T-cell (primary cell): ENCODE data around the gene SLCO2A1. TPM values are rescaled to one million over a fixed set of nuclear protein-coding genes. Genes with fewer than 3 reads are reported as not detected.

ENCODE experiments used
- ATAC-seq, 4 experiments: fragments of 200-7000 bp in 3 of 4; fragments of 150-1000 bp in 1 of 4; cut with Tn5 transposase; replicated peaks in 1 of 4; 1 replicate in 3 of 4; 2 replicates in 1 of 4; pipeline ENCODE4 v1.10.0; 2021; ENCODE audit warnings: moderate library complexity in 3 of 4, mild to moderate bottlenecking in 2 of 4, moderate number of reproducible peaks in 1 of 4
- CTCF ChIA-PET, 2 donors: fragments of 300-600 bp; sonication (Branson Sonifier 250); formaldehyde crosslinking; loops; one replicate each; lab custom pipeline; 2022; ENCODE audit warnings: antibody characterized with exemption in 2 of 2; lab: Charles Lee
- POLR2A ChIA-PET, 2 donors: fragments of 300-600 bp; sonication (Branson Sonifier 250); formaldehyde crosslinking; loops; one replicate each; lab custom pipeline; 2022; ENCODE audit warnings: antibody characterized with exemption in 2 of 2; lab: Charles Lee
- DNase-seq, 35 experiments: peaks; one replicate each; pipeline versions ENCODE4 v3.0.0 to v3.0.0-alpha.2; 2013 to 2023
- H3K27ac ChIP-seq: one replicate; pipeline ENCODE4 v1.5.1; 2013; ENCODE audit warnings: low read length
- H3K27me3 ChIP-seq, 2 experiments: replicated peaks in 1 of 2; 1 replicate in 1 of 2; 2 replicates in 1 of 2; pipeline versions ENCODE4 v1.6.1 to v1.7.0; 2013; ENCODE audit warnings: low read length in 1 of 2, mixed read lengths in 1 of 2; ENCODE audit not compliant: control insufficient read depth in 2 of 2, insufficient read depth in 2 of 2; ENCODE audit errors: extremely low read depth in 1 of 2
- H3K36me3 ChIP-seq, 2 donors: 1 replicate in 1 of 2; 2 replicates in 1 of 2; pipeline versions ENCODE4 v1.6.1 to v1.7.0; 2013; ENCODE audit warnings: low read length in 1 of 2; ENCODE audit not compliant: control insufficient read depth in 2 of 2, insufficient read depth in 1 of 2; ENCODE audit errors: extremely low read depth in 1 of 2
- H3K4me1 ChIP-seq, 2 experiments: 1 replicate in 1 of 2; 2 replicates in 1 of 2; pipeline versions ENCODE4 v1.6.1 to v1.7.0; 2013; ENCODE audit warnings: low read length in 2 of 2, mixed read lengths in 1 of 2; ENCODE audit not compliant: insufficient read depth in 2 of 2, control insufficient read depth in 1 of 2; ENCODE audit errors: extremely low read depth in 1 of 2
- H3K4me3 ChIP-seq, 2 donors: 1 replicate in 1 of 2; 2 replicates in 1 of 2; pipeline versions ENCODE4 v1.5.1 to v1.7.0; 2013; ENCODE audit warnings: mild to moderate bottlenecking in 2 of 2, low read length in 1 of 2, moderate library complexity in 1 of 2; ENCODE audit not compliant: control insufficient read depth in 1 of 2; ENCODE audit errors: extremely low read depth in 1 of 2
- H3K9me3 ChIP-seq: 2 replicates; pipeline ENCODE4 v1.7.0; 2013
- H3K27ac Mint-ChIP-seq, 2 donors: one replicate each; pipeline ENCODE4 v1.8.0; 2020 to 2021; ENCODE audit warnings: mild to moderate bottlenecking in 2 of 2, mixed read lengths in 2 of 2
- H3K27me3 Mint-ChIP-seq, 2 donors: one replicate each; pipeline ENCODE4 v1.8.0; 2021 to 2022; ENCODE audit warnings: mixed read lengths in 2 of 2
- H3K36me3 Mint-ChIP-seq: one replicate; pipeline ENCODE4 v1.8.0; 2021; ENCODE audit warnings: mixed read lengths
- H3K4me1 Mint-ChIP-seq, 3 donors: one replicate each; pipeline ENCODE4 v1.8.0; 2020 to 2022; ENCODE audit warnings: mixed read lengths in 3 of 3, mild to moderate bottlenecking in 1 of 3
- H3K4me3 Mint-ChIP-seq, 3 donors: one replicate each; pipeline ENCODE4 v1.8.0; 2020 to 2022; ENCODE audit warnings: mild to moderate bottlenecking in 3 of 3, mixed read lengths in 3 of 3, moderate library complexity in 3 of 3
- H3K9me3 Mint-ChIP-seq, 3 donors: one replicate each; pipeline ENCODE4 v1.8.0; 2020 to 2022; ENCODE audit warnings: mixed read lengths in 3 of 3
- WGBS: methylation state at CpG from one replicate; pipeline ENCODE4 v1.1.5; 2013; ENCODE audit warnings: missing lambda C conversion rate; ENCODE audit not compliant: insufficient coverage; 5-methylcytosine and 5-hydroxymethylcytosine counted together
- total RNA-seq, 35 experiments: library from RNA in 6 of 35; stranded (reverse) in 6 of 35; fragments of 120-200 nt in 1 of 35; gene quantifications; one replicate each; pipeline versions ENCODE4 v1.2.1 to v1.2.4 and lab custom pipeline; 2013 to 2026

Gene SLCO2A1
- total RNA-seq, 5 donors from 2014 or later (not counting 1 experiment from before 2014, with no cell fraction given): 0.18 to 0.39 (median 0.25) TPM; not detected in 2

DNA sequence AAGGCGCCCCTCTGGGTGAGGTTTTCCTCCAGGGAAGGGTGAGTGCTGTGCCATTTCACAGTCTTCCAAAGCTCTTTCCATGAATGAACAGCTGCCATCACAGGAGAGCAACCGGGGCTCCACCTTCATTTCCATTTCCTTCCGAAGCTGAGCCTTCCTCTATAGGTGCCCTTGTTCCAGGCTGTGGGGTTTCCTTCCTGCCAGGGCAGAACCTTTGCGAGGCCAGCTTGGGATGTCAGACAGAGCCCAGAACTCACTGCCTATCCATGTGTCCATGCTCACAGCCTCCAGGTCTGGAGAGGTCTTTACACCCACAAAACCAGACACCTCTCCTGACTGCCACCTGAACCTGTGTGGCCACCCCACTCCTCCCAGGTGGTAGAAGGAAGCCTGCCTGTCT, 49.2 kb downstream of the SLCO2A1 start:
- Histone ChIP-seq H3K4me3 (no peak overlapping the region), H3K4me1 (no peaks in the 10 kb centered on the region), H3K27ac (no peak overlapping the region), H3K9me3 (no peaks in the 10 kb centered on the region), H3K36me3 (no peaks in the 10 kb centered on the region), H3K27me3 (peaks cover 0 to 29% of the 10 kb centered on the region in 2 experiments)
- 85% methylated on average over 2 of the region's 4 CpGs for WGBS
- no peak overlapping the region for H3K27ac Mint-ChIP-seq
- peaks cover 2 to 7% of the 10 kb centered on the region in 2 donors for H3K27me3 Mint-ChIP-seq
- no peaks in the 10 kb centered on the region for H3K4me1 Mint-ChIP-seq
- ATAC-seq (no peak), DNase-seq (no peak)
- POLR2A ChIA-PET: no interaction called here
- no peaks in the 10 kb centered on the region for H3K36me3 Mint-ChIP-seq
- no peak overlapping the region for H3K4me3 Mint-ChIP-seq
- CTCF ChIA-PET: no interaction called here
- no peaks in the 10 kb centered on the region for H3K9me3 Mint-ChIP-seq

DNA sequence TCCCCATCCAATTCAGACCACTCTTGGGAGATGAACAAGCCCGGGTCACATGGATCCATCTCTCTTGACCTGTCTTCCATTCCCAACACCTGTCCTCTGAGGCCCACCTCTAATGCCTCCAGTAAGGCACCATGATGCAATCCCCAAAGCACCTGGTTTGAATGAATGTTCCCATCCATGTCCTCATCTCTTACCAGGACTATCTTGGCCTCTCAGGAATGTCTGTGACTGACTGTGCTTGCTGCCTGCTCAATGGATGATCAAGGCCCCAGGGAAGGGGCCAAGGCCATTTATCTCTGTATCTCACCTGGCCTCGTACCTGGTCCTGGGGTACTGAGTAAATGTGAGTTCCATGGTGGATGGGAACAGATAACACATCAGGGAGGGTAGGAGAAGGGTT, 49.7 kb downstream of the SLCO2A1 start:
- Mint-ChIP-seq H3K36me3 (no peaks in the 10 kb centered on the region), H3K27ac (no peak overlapping the region), H3K9me3 (peaks cover 0 to 1% (median 0%) of the 10 kb centered on the region in 3 donors), H3K27me3 (peaks cover 3 to 7% of the 10 kb centered on the region in 2 donors), H3K4me1 (no peaks in the 10 kb centered on the region), H3K4me3 (no peak overlapping the region)
- 71% methylated on average over 2 of the region's 2 CpGs for WGBS
- ATAC-seq (no peak), DNase-seq (no peak)
- H3K27ac ChIP-seq: no peak overlapping the region
- no peaks in the 10 kb centered on the region for H3K36me3 ChIP-seq
- H3K4me3 ChIP-seq: no peak overlapping the region
- peaks cover 0 to 29% of the 10 kb centered on the region in 2 experiments for H3K27me3 ChIP-seq
- ChIA-PET CTCF (no interaction called here), POLR2A (no interaction called here)
- H3K4me1 ChIP-seq: no peaks in the 10 kb centered on the region
- H3K9me3 ChIP-seq: no peaks in the 10 kb centered on the region

DNA sequence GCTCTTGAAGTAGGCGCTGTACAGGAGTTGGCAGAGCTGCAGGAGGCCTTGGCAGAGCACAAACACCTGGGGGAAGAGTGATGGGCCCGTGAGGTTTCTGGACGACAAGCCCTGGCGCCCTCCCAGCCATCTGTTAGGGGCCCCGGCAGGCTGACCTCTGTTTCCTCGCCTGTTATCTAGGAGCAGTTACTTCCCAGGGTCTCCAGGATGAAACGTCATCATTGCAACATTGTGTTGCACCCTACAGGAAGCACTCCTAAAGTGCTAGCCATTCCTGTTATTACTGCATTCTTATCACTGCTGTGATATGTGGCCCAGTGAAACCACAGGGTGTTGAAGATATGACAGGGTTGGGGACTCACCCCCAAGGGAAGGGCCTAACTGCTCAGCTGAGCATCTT, 50.2 kb downstream of the SLCO2A1 start:
- no peaks in the 10 kb centered on the region for H3K4me1 Mint-ChIP-seq

DNA sequence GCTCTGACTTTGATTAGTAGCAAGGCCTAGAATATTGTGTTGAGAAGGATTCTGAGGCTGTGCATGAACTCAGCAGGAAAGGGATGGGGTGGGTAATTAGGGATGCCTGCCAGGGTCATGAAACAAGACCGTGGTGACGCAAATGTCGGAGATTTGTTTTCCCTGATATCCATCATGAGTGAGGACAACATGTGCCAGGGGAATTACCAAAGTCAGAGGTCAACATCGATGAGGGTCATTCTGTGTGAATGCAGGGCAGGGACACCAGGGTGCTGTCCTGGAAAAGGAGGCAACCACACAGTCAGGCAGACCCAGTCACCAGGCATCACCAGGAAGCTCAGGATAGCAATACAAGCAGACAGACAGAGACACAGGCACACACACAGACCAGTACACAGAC, 52.2 kb downstream of the SLCO2A1 start:
- ChIA-PET POLR2A (no interaction called here), CTCF (interaction anchor here in 1 of 2 donors (0.6 kb wide), 1 partner anchor 25 kb away, joined by 3 read pairs; no protein-coding TSS in a partner anchor)
- H3K4me3 ChIP-seq: no peak overlapping the region
- Mint-ChIP-seq H3K36me3 (no peaks in the 10 kb centered on the region), H3K27ac (no peak overlapping the region), H3K4me3 (no peak overlapping the region), H3K4me1 (no peaks in the 10 kb centered on the region), H3K27me3 (peaks cover 3 to 7% of the 10 kb centered on the region in 2 donors), H3K9me3 (peaks cover 0 to 5% (median 4%) of the 10 kb centered on the region in 3 donors)
- ATAC-seq (no peak), DNase-seq (no peak)
- WGBS: 85% methylated on average over 4 of the region's 4 CpGs
- no peak overlapping the region for H3K27ac ChIP-seq
- no peaks in the 10 kb centered on the region for H3K9me3 ChIP-seq
- H3K36me3 ChIP-seq: no peaks in the 10 kb centered on the region
- H3K27me3 ChIP-seq: peaks cover 0 to 29% of the 10 kb centered on the region in 2 experiments
- H3K4me1 ChIP-seq: no peaks in the 10 kb centered on the region

More for the DNA sequence above, 50.2 kb downstream of the SLCO2A1 start:
- CTCF ChIA-PET: no interaction called here
- no peak for DNase-seq
- Histone ChIP-seq H3K27me3 (peaks cover 0 to 30% of the 10 kb centered on the region in 2 experiments), H3K9me3 (no peaks in the 10 kb centered on the region), H3K4me3 (no peak overlapping the region), H3K36me3 (no peaks in the 10 kb centered on the region), H3K27ac (no peak overlapping the region), H3K4me1 (no peaks in the 10 kb centered on the region)
- Mint-ChIP-seq H3K27ac (no peak overlapping the region), H3K4me3 (no peak overlapping the region), H3K9me3 (peaks cover 0 to 3% (median 0%) of the 10 kb centered on the region in 3 donors), H3K36me3 (no peaks in the 10 kb centered on the region), H3K27me3 (peaks cover 3 to 7% of the 10 kb centered on the region in 2 donors)
- whole genome bisulfite sequencing: 54% methylated on average over 6 of the region's 7 CpGs
- no peak for ATAC-seq
- POLR2A ChIA-PET: no interaction called here

DNA sequence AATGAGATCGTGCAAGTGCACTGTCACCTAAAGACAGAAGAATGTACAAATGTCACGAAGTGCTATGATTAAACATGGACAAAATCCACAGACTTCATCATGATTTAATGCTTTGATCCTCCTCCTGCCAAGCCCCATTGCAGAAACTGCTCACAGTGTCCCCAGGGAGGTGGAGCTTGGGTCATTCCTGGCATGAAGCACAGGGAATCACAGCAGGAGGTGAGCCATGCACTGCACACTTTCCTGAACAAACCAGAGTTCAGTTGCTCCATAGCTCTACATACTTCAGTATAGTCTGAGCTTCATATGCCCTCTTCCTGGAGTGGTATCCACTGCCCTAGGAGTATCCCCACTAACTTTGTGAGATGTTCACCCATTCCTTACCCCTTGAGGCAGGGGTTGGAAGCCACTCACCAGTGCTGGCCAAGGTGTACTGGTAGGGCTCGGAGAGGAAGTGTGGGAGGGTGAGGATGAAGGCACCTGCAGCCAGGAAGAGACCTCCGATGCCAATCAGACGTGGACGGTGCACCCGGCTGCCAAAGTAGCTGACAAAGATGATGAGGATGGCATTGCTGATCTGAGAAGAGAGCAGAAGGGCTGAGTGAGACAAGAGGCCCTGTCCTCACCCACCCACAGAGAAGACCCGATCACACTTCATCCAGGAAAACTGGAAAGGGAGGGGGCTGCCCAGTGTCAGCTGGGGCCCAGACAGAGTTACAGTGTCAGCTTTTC, 56.3 kb downstream of the SLCO2A1 start:
- DNase-seq (no peak), ATAC-seq (no peak)
- Mint-ChIP-seq H3K4me3 (no peak overlapping the region), H3K27me3 (peaks cover 4 to 9% of the 10 kb centered on the region in 2 donors), H3K4me1 (no peaks in the 10 kb centered on the region), H3K36me3 (no peaks in the 10 kb centered on the region), H3K27ac (no peak overlapping the region), H3K9me3 (peaks cover 5 to 17% (median 15%) of the 10 kb centered on the region in 3 donors)
- ChIA-PET POLR2A (no interaction called here), CTCF (no interaction called here)
- no peaks in the 10 kb centered on the region for H3K36me3 ChIP-seq
- H3K9me3 ChIP-seq: no peaks in the 10 kb centered on the region
- H3K27me3 ChIP-seq: peaks cover 0 to 28% of the 10 kb centered on the region in 2 experiments
- no peaks in the 10 kb centered on the region for H3K4me1 ChIP-seq
- H3K27ac ChIP-seq: no peak overlapping the region
- 81% methylated on average over 5 of the region's 8 CpGs for WGBS
- no peak overlapping the region for H3K4me3 ChIP-seq

DNA sequence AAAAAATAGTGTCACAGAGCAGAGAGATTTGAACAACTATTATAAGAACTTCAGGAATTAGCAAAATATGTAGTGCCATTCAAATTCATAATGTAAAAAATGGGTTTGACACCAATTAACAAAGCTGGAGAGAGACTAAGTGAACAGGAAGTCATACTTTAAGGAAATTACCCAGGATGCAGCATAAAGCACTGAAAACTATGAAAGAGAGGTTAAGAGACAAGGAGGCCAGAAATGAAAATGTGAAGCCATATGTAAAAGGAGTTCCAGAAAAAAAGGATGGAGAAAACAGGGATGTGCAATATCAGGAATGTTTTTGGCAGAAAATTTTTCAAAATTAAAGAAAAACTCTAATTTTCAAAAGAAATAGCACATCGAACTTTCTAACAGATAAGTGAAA, 57.6 kb downstream of the SLCO2A1 start:
- ChIA-PET POLR2A (no interaction called here), CTCF (no interaction called here)
- H3K4me3 ChIP-seq: no peak overlapping the region
- no peaks in the 10 kb centered on the region for H3K4me1 Mint-ChIP-seq
- no peak for DNase-seq
- no CpG with 5 or more reads among the region's 1 CpG for WGBS
- H3K4me1 ChIP-seq: no peaks in the 10 kb centered on the region
- H3K27me3 Mint-ChIP-seq: peaks cover 11 to 12% of the 10 kb centered on the region in 2 donors
- peaks cover 0 to 29% of the 10 kb centered on the region in 2 experiments for H3K27me3 ChIP-seq
- no peak overlapping the region for H3K27ac ChIP-seq
- no peak for ATAC-seq
- H3K36me3 ChIP-seq: no peaks in the 10 kb centered on the region
- H3K27ac Mint-ChIP-seq: no peak overlapping the region
- no peaks in the 10 kb centered on the region for H3K9me3 ChIP-seq
- H3K9me3 Mint-ChIP-seq: peaks cover 5 to 17% (median 15%) of the 10 kb centered on the region in 3 donors
- no peak overlapping the region for H3K4me3 Mint-ChIP-seq
- no peaks in the 10 kb centered on the region for H3K36me3 Mint-ChIP-seq
